DND-41 (cell line): ENCODE results near the gene FLVCR2.

Experiments used
- CTCF ChIP-seq: IDR thresholded peaks from 2 replicates; pipeline ENCODE4 v1.5.1; 2012; ENCODE audit warnings: borderline replicate concordance, low read length, moderate library complexity, mild to moderate bottlenecking; ENCODE audit not compliant: poor library complexity, severe bottlenecking; ENCODE audit errors: extremely low read depth
- EZH2 ChIP-seq: IDR thresholded peaks from 3 replicates; pipeline ENCODE4 v1.6.1; 2012; ENCODE audit warnings: borderline replicate concordance, low read depth, mild to moderate bottlenecking, moderate library complexity, low read length, inconsistent platforms; ENCODE audit not compliant: severe bottlenecking

- no peak for TF ChIP-seq CTCF
- TF ChIP-seq EZH2: no peak
These were observed 32.5 kb upstream of the FLVCR2 start for GRCh38 chr14:75545907-75546306.
